ENCODE results near the gene SCP2.

Gene SCP2

GRCh38 chr1:53043271-53043670 lies 116.2 kb downstream of the SCP2 start:
- DNase-seq (ENCODE audit: low read depth in 2 of 2) = no peak

- DNase-seq (ENCODE audit: low read depth in 2 of 2) = no peak
These were observed 117.8 kb downstream of the SCP2 start for GRCh38 chr1:53044926-53045325.

DNA sequence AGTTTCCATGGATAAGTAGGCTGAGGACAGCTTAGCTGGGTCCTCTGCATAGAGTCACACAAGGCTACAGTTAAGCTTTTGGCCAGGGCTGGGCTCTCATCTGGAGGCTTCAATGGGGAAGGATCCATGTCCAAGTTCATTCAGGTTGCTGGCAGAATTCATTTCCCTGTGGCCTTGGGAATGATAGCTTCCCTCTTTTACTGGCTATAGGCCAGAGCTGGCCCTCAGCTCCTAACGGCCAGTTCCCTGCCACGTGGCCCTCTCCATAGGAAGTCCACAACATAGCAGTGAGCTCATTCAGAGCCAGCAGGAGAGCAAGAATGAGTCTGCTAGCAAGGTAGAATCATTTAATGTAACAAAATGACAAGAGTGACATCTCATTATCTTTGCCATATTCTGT lies 119.9 kb downstream of the SCP2 start:
- DNase-seq (ENCODE audit: low read depth in 2 of 2) = no peak

DNA sequence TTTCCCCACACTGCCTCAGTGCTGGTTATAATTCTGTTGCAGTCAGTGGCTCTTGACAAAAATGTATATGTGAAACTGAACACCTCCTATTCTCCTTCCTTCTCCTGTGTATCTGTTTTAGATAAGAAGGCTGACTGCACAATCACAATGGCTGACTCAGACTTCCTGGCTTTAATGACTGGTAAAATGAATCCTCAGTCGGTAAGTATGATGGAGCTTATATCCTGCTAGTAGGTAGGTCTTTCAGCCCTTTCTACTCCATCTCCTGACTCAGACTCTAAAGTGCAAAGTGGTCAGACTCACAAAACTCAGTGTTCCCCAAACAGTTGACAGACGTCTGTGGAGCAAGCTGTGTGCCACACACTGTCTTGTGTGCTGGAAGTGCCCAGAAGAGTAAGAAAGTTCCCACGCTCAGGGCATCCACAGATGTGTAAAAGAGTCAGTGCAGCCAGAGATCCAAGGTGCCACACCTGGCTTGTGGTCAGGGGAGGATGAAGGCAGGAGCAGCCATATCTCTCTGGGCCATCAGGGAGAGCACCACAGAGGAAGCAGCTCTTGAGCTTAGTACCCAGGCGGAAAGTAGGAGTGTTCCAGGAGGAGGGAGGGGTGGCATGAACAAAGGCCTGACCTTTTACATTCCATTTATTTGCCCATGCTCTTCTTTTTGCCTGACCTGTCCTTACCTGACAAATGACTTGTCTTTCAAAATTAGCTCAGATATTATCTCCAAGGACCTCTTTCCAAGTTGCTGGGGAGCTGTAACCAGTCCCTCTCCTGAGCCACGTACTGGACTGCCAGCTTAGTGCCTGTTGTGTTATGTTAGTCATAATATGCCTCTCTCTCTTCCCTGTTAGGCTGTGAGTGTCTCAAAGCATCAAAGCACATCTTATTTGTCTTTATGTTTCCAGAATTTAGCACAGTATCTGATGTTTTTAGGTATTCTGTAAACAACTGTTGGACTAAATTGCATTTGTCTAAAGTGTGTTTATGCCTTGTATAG lies 121.0 kb downstream of the SCP2 start:
- DNase-seq (ENCODE audit: low read depth in 2 of 2) = no peak

DNA sequence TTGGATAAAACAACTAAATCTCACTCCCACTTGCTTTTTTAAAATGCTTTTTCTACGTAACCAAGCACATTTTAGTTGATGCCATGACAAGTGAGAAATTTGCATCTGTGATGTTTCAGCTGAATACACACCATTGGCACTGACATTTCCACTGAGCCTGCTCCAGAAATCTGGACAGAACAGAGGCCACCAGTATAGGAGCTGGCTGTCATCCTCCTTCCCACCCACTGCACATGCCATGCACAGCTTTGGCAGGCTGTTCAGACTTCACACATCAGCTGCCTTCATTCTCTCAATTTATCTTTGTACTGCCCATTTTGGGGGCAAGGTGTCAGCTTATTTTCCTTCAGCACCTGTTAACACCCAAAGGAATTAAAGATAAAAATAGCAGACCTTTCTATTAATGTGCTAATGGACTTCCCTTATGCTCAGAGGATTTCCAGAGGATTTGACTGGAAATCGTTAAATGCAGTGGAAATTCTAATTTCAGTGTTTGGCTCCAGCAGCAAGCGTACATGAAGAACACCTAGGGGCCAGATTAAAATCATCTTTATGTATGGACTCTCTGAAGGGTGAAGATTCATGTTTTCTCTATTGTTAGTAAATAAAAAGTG lies 122.0 kb downstream of the SCP2 start:
- no peak for DNase-seq (ENCODE audit: low read depth in 2 of 2)

DNA sequence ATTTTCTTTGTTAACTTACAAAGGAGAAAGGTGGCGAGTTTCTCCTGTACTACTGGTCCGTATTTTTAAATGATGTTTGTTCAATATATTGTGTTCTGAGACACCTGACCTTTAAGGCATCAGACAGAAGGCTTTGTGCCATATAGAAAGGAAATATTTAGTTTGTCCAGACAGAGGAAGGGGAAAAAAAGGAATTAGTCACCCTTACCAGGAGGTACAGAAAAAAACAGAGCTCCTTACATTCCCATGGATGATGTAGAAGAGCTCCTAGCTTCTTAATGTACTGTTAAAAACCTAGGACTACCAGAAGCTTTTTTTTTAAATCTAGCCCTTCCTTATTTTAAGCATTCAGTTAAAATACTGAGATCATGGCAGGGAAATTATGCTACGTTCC lies 122.5 kb downstream of the SCP2 start:
- DNase-seq (ENCODE audit: low read depth in 2 of 2) = no peak

GRCh38 chr1:53050310-53050709 lies 123.2 kb downstream of the SCP2 start:
- DNase-seq (ENCODE audit: low read depth in 2 of 2) = no peak

GRCh38 chr1:53051676-53052075 lies 124.6 kb downstream of the SCP2 start:
- no peak for DNase-seq (ENCODE audit: low read depth in 2 of 2)

- no peak for DNase-seq (ENCODE audit: low read depth in 2 of 2)
These were observed 130.1 kb downstream of the SCP2 start for GRCh38 chr1:53057127-53057526.

DNA sequence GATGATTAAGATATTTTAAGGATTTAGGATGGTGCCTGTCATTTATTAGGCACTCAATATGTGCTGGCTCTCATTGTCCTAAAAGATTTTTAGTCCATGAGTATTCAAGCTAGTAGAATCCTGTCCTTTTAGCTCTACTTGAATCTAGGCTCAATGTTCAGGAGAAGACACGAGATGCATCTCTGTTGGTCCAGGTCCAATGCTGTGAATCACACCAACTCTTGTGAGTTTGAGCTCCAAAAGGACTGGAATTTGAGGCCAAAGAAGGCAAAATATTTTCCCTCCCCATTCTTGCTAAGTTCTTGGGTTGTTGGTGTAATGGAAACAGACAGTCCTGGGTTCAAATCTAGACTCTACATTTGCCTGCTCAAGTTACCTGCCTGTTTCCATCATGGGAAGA lies 133.5 kb downstream of the SCP2 start:
- DNase-seq (ENCODE audit: low read depth in 2 of 2) = no peak

DNA sequence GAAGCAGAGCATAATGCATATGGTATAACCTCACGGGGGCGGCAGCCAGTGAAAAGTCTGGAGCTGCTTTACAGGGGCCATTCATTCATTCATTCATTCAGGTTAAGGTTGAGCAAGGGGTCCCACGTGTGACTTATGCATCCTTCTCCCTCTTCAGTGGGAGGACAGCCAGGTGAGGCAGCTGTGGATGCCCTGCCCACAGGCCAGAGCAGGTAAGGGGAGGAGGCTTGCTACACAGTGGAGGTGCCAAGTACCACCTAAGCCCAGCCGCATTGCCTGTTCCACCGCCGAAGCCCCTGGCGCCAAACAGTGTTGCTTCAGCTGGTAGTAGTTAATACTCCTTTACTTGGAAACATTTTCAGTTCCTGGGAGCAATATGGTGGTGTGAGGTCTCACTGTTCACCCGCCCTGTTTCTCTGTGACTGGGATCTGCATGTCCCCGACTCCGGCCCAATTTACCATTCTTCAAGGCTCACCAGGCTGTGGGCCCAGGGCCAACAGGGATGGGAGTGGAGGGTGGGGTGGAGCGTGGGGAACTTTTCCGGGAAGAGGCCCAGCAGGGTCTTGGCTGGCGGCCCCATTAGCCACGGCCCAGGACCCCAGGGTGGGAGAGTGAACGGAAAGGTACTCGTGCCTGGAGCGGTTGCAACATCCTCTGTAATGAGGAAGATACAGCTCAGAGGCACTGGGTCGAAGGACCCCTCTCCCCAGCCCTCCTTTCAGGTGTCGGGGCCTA lies 134.2 kb downstream of the SCP2 start:
- DNase-seq (ENCODE audit: low read depth in 2 of 2) = no peak

- DNase-seq (ENCODE audit: low read depth in 2 of 2) = no peak
These were observed 135.0 kb downstream of the SCP2 start, which contains the start of gene PODN for GRCh38 chr1:53061859-53062707. Gene PODN, plus strand, starts transcription at chr1:53062213. Its CDS starts 7,643 bp downstream, at chr1:53069856.

- no peak for DNase-seq (ENCODE audit: low read depth in 2 of 2)
These were observed 135.9 kb downstream of the SCP2 start for GRCh38 chr1:53062708-53063591.

DNA sequence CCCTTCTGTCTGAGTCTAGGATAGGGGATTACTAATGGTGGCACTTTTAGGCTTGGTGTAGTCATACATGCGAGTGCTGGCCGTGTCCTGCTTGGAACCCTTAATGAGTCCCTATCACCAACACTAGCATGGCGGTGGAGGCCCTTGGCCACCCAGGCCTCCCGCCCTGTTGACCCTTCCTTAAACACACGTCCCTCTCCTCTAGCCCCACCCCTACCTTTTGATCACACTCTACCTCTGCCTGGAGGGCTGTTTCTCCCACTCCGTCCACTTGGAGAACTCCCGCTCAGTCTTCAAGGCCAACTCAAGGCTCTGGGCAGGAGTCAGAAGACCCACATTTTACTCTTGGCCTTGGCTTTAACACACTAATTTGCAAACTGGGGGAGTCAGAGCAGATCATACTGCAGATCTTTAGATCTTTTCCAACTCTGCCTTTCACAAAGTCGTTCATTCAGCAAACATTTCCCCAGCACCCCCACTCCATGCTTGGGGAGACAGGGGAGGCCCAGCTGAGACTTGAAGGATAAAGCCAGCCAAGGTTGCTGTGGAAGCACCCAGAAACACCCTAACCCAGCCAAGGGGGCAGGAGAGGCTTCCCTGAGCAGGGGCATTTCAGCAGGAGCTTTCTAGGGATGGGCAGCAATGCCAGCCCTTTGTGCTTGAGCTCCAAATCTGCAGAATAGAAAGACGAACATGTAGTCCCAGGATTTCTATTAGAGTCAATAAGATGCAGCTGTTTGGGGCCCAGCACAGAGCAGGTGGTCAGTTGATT lies 136.9 kb downstream of the SCP2 start:
- no peak for DNase-seq (ENCODE audit: low read depth in 2 of 2)

DNA sequence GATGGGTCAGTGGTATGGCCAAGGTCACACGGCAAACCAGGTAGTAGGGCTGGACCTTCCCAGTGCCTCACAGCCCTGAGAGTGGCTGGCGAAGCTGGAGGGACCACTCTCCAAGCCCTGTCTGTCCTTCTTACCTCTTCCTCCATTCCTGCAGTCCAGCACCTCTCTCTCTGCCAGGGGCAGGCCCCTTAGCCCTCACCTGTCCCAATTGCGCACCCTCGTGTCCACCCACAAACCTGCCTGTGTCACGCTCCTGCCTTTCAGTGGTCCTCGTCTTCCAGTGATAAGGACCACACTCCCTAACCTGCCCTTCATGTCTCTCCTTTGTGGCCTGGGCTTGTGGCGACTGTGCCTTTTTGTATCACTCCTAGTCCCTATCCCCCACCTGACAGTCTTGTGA lies 138.3 kb downstream of the SCP2 start:
- DNase-seq (ENCODE audit: low read depth in 2 of 2) = no peak

DNA sequence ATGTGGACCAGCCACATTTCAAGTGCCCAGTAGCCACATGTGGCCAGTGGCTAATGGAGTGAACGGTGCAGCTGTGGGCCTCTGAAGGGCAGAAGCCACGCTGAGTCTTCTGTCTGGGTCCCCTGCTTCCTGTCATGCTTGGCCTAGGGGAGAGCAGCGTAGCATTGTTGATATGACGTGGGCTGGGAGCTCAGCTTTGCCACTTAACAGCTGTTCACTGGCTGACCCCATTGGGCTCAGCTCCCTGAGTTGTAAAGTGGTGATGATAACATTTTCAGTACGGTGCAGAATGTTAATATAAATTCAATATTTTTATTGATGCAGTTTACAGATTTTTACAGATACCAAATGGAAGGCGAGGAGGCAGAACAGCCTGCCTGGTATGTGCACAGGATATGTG lies 139.4 kb downstream of the SCP2 start:
- no peak for DNase-seq (ENCODE audit: low read depth in 2 of 2)

DNA sequence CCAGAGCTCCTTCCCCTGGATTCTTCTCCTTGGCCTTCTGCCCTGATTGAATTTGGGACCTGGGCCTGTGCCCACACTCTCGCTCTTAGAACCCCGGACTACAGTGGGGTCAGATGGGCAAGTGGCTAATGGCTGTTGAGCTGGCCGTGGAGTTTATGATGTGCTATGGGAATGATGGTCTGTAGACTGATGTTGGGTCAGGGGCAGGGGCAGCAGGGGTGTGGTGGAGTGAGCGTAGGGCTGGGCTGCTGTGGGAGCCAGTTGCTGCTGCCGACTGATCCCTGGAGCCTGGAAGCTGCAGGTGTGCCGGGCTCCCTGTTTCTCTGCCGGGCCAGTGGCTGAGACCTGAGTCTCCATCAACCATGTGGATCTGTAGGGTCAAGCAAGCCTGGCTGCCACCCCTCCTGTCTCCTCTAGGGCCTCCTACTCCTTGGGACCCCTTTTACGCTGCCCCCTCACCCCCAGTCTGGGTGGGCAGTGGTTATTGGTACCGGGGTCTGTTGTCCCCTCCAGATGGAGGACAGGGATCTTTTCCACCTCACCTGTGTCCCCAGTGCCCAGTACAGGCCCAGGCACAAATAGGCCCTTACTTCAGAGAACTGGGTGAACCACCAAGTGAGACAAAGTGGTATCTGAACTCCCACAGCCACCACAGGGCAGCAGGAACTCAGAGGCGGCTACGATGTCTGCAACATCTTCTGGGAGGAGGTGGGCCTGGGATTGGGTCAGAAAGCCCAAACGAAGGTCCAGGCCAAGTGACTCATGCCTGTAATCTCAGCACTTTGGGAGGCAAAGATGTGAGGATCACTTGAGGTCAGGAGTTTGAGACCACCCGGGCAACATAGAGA lies 140.0 kb downstream of the SCP2 start:
- no peak for DNase-seq (ENCODE audit: low read depth in 2 of 2)

GRCh38 chr1:53067886-53068285 lies 140.8 kb downstream of the SCP2 start:
- DNase-seq (ENCODE audit: low read depth in 2 of 2) = no peak

Data from stimulated activated CD8-positive, alpha-beta memory T cell treated with anti-CD3 and anti-CD28 coated beads, Interleukin-7, amount 100 ng/mL, for 1 hour (primary cell).